ENCODE results near the gene TMEM18. TPM values are rescaled to one million over a fixed set of nuclear protein-coding genes. Genes with fewer than 3 reads are reported as not detected.

Gene TMEM18
- total RNA-seq, 1 experiment from 2014 or later = 29.1 TPM

DNA sequence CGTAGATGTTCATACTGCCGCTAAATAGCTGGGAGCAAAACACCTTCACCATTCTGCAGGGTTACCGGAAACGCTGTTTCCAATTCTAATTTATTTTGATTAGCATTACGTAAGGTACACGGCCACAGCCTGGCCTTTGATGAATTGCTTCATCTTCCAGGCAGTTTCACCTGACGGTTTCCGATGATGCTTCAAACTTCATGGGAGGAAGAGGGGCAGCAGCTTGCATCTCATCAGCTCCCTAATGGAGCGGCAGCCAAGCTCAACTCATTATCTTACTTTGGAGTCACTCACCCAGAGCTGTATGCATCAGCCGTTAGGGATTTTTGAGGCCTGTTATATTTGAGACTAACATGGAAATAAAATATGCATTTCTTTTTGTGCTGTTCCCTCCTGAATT lies 54.8 kb downstream of the TMEM18 start:
- Histone ChIP-seq H3K4me3 (no peak overlapping the region), H3K27me3 (no peaks in the 10 kb centered on the region), H3K36me3 (no peaks in the 10 kb centered on the region), H3K9me3 (replicated peaks) (0 out of 2 replicates have a peak, but pooled peaks cover 5% of the 10 kb centered on the region), H3K27ac (no peak overlapping the region), H3K4me1 (peaks cover 2% of the 10 kb centered on the region)
- no peak for DNase-seq

- 0 out of 2 replicates have a peak, but pooled peaks cover 5% of the 10 kb centered on the region for H3K9me3 ChIP-seq (replicated peaks)
- no peaks in the 10 kb centered on the region for H3K36me3 ChIP-seq
- DNase-seq = no peak
Observed at GRCh38 chr2:621303-622099, 55.7 kb downstream of the TMEM18 start.

DNA sequence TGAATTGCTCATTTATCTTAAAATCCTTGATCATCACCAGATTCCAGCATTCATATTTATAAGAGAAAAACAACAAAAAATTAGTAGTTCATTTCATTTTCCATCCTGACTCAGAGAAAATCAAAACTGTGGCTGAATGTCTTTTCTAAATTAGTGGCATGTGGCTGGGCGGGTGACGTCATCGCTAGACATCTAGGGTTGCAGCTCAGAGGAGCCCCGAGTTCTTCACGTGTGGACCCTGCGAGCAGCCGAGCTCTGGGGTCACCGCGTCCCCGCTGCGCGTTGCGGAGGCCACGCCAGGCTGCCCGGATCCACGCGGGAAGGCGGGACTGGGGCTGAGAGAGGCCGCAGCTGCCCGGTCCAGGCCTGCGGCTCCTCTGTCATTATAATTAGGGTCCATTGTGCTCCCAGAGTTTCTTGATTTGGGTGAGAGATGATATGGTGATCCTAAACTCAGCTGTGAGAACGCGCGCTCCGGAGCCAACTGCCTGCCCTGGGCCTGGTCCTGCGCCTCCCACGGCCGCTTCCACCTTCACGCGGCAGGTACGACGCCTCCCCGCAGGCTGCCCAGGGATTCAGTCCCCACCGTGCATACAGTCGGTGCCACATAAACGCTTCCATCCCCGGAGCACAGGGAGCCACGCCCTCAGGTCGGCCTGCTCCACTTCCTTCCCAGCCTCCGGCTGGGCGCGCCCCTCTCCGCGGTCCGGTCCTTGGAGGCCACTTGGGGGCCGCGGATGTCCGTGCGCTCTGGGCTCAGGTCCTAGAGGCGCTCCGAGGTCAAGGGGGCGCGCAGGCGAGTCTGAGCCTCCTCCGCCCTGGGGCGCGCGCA lies 56.5 kb downstream of the TMEM18 start:
- Histone ChIP-seq H3K4me1 (no peaks in the 10 kb centered on the region), H3K36me3 (no peaks in the 10 kb centered on the region), H3K9me3 (replicated peaks) (0 out of 2 replicates have a peak, but pooled peaks cover 5% of the 10 kb centered on the region), H3K4me3 (no peak overlapping the region), H3K27me3 (no peaks in the 10 kb centered on the region), H3K27ac (no peak overlapping the region)
- no peak for DNase-seq

More at GRCh38 chr2:621303-622099, 55.7 kb downstream of the TMEM18 start:
- H3K4me3 ChIP-seq = no peak overlapping the region
- no peaks in the 10 kb centered on the region for H3K4me1 ChIP-seq
- H3K27me3 ChIP-seq = no peaks in the 10 kb centered on the region
- H3K27ac ChIP-seq = no peak overlapping the region

DNA sequence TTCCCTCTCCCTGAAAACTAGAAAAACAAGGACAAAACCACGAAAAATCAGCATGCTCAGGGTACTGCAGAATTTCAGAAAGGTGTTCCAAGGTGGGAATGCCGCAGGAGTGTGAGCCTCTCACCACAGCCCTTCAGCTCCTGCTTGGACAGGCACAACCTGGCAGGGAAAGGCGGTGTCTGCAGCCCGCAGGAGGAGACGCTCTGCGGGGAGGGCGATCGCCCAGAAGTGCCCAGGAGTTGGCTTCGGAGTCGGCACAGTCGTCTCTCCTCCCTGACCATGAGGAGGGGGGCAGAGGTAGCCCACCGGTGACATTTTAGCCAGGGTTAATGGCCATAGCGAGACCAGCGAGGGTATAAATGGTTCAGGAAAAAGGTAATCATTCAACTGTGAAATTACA lies 57.2 kb downstream of the TMEM18 start:
- Histone ChIP-seq H3K4me3 (no peak overlapping the region), H3K27me3 (no peaks in the 10 kb centered on the region), H3K27ac (no peak overlapping the region), H3K4me1 (no peaks in the 10 kb centered on the region), H3K9me3 (replicated peaks) (0 out of 2 replicates have a peak, but pooled peaks cover 5% of the 10 kb centered on the region), H3K36me3 (no peaks in the 10 kb centered on the region)
- DNase-seq = no peak

GRCh38 chr2:618422-618990 lies 58.7 kb downstream of the TMEM18 start:
- no peak overlapping the region for H3K4me3 ChIP-seq
- H3K36me3 ChIP-seq = no peaks in the 10 kb centered on the region
- DNase-seq = no peak

DNA sequence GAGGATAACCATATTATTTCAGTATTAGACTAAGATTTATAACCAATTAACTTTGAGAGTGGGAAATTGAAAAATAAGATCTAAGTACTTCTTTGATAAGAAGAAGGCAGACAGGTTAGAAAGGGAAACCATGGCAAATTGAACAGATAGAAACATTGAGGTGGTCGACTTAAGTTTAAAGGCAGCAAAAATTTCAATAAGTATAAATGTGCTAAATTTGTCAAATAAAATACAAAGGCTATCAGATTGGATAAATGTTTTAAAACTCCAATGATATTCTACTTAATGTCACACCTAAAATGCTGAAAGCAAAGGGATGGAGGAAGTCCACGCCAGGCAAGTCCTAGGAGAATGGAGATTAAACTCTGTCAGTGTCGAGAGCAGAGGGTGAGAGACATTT lies 59.2 kb downstream of the TMEM18 start:
- no peak for DNase-seq
- no peak overlapping the region for H3K4me3 ChIP-seq
- H3K9me3 ChIP-seq (replicated peaks) = 0 out of 2 replicates have a peak, but pooled peaks cover 5% of the 10 kb centered on the region
- H3K27me3 ChIP-seq = no peaks in the 10 kb centered on the region
- H3K27ac ChIP-seq = no peak overlapping the region
- no peaks in the 10 kb centered on the region for H3K4me1 ChIP-seq
- no peaks in the 10 kb centered on the region for H3K36me3 ChIP-seq

More at GRCh38 chr2:618422-618990, 58.7 kb downstream of the TMEM18 start:
- H3K9me3 ChIP-seq (replicated peaks) = 0 out of 2 replicates have a peak, but pooled peaks cover 5% of the 10 kb centered on the region
- no peaks in the 10 kb centered on the region for H3K27me3 ChIP-seq
- no peaks in the 10 kb centered on the region for H3K4me1 ChIP-seq
- H3K27ac ChIP-seq = no peak overlapping the region
